Measurements from ENCODE around the gene RHOC.

RHOC gene

DNA sequence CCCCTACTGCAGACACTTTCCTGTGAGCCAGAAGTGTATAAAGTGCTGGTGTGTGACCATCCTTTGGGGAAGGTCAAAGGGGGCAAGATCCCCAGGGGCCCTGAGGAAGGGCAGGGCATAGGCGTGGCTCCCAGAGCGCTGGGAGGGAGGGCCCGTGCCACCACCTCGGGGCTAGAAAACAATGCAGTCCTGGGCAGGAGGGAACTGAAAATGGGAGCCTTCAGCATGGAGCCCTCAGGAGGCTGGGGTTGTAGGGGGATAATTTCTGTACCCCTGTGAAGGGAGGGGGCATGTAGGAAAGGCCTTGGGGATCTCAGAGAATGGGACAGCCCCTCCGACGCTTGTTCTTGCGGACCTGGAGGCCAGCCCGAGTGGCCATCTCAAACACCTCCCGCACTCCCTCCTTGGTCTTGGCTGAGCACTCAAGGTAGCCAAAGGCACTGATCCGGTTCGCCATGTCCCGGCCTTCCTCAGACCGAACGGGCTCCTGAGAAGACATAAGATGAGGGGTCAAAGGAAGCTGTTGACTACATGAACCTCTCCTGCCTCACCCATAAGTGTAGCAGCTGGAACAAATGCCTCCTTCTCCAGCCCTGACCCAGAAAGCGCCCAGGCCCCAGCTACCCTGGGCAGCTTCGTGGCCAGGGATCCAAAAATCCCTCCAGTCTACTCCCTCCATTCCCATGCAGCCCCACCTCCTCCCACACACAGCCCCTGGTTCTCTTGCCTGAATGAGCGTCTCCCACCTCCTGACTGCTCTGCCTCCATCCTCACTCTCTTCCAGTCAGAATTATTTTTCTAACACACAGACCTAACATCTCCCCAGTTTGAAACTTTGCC lies 5.5 kb downstream of the RHOC start:
- DNase-seq (ENCODE audit: low spot score) = peak; percentile 12

DNA sequence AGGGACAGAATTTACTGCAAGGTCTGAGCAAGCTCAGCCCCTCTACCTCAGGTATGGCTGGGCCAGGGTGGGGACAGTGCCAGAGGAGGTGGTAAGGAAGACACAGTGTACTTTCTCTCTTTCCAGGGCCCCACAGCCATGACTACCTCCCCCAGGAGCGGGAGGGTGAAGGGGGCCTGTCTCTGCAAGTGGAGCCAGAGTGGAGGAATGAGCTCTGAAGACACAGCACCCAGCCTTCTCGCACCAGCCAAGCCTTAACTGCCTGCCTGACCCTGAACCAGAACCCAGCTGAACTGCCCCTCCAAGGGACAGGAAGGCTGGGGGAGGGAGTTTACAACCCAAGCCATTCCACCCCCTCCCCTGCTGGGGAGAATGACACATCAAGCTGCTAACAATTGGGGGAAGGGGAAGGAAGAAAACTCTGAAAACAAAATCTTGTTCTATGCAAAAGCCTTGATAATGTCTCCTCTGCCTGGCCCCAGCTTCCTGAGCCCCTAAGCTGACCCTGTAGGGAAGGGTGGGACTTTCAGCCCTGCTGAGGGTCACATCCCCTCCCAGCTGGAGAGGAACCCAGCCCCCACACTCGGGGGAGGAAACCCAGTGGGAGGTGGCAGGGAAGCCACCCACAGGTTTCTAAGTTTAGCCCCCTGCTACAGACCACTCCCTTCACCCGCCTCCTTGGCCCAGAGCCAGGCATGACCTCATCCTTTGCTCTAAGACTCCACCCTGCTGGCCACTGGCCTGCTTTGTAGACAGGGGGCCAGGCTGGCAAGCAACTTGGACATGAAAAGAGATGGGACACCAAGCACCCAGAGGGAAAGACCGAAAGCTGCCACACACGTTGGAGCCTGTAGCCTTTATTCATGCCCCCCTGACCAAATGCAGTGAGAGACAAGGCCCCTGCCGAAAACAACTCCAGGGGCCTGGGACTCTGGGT lies 6.4 kb downstream of the RHOC start:
- DNase-seq (ENCODE audit: low spot score) = peak; percentile 93

DNA sequence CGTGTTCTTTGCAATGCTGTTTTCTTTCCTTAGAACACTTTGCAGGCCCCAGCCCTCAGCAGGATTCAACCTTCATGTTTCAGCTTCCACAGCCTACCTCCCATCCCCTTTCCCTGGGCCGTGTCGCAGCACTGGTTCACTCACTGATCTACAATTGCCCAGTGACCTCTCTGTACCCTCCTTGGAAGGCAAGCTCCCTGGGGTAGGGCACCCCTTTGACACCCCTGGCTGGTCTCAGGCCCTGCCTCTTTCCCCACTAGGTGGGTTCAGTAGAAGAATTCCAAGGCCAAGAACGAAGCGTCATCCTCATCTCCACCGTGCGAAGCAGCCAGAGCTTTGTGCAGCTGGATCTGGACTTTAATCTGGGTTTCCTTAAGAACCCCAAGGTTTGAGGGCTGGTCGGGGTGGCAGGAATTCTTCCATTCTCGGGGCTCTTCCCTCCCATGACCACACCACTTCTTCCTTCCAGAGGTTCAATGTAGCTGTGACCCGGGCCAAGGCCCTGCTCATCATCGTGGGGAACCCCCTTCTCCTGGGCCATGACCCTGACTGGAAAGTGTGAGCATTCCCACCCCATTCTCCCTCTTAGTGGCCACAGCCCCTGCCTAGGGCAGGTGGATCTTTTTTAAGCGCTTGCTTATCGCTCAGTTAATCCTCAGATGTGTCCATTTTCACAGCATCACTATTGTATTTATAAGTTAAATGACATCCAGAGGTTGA lies 7.3 kb downstream of the RHOC start:
- DNase-seq (ENCODE audit: low spot score) = no peak

DNA sequence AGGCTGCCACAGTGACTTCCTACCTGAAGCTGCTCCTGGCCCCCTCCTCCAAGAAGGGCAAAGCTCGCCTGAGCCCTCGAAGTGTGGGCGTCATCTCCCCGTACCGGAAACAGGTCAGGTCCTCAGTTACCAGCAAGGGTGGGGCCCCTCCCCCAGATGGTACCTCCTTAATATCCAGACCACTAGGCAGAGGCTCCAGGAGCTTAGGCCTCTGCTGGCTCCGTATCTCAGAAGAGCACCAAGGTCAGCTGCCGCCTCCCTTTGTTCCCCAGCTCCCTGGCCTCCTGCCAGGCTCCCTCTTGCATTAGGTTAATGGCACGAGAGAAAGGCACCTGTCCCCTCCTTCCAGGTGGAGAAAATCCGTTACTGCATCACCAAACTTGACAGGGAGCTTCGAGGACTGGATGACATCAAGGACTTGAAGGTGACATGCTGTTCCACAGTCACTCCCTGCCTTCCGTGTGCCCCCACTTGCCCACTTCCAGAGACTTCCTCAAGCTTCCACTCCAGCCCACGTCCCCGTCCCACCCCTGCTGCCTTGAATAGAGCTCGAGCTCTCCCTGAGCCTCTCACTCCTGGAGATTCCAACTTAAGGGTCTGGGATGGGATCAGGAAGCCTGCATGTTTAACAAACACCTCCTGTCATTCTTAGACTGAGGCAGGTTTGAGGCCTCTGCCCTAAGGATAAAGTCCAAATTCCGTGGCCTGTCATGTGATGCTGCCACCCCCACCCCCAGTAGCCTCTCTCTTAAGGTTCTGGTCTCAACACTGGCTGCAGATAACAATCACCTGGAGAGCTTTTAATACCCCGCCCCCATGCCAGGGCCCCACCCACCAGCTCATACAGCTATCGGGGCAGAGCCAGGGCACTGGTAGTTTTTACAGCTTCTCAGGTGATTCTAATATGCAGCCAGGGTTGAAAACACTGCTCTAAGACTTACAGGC lies 8.3 kb downstream of the RHOC start:
- no peak for DNase-seq (ENCODE audit: low spot score)

DNA sequence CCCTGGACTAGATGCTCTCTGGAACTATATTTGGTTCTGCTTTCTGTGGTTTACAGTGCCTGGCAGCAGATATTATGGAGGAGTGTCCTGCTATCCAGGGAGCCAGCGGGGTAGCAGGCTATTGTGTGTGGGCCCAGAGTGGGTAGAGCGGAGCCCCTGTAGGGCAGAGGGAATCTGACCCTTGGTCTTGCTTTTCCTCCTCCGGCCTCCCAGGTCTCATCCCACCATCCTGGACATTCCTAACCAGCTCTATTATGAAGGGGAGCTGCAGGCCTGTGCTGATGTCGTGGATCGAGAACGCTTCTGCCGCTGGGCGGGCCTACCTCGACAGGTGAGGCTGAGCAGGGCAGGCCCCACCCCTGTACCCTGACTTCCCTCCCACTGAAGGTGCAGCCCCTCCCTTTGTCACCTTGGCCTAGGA lies 9.1 kb downstream of the RHOC start:
- no peak for DNase-seq (ENCODE audit: low spot score)

DNA sequence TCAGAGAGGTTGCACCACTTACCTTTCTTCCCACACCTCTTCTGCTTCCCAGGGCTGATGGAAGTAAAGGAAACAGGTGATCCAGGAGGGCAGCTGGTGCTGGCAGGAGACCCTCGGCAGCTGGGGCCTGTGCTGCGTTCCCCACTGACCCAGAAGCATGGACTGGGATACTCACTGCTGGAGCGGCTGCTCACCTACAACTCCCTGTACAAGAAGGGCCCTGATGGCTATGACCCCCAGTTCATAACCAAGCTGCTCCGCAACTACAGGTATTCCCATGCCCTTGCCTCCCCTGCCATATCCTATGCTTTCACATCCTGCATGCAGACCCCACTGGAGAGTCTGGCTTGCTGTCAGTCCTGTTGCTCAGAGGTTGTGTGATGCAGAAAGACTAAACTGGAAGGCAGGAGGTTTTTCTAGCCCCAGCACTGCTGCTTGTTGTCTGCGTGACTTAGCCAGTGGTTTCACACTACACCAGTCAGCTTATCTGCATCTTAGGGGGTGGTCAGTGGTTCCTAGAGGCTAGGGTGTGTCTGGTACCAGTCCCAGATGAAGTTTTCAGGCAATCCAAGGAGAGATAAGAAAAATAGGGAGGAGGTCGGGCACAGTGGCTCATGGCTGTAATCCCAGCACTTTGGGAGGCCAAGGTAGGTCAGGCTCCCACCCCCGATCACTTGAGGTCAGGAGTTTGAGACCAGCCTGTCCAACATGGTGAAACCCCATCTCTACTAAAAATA lies 10.2 kb downstream of the RHOC start:
- DNase-seq (ENCODE audit: low spot score) = no peak

DNA sequence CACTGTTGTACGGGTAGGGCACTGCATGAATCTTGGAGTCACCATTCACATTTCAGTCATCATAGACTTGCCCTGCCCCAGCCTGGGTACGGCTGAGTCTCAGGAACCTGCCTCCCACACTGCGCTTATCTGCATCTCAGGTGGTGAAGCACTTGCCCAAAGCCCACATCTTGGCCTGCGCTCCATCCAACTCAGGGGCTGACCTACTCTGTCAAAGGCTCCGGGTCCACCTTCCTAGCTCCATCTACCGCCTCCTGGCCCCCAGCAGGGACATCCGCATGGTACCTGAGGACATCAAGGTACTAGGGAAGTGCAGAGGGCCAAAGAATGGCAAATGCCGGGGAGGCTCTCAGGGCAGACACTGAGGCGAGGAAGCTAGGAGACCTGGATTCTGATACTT lies 11.7 kb downstream of the RHOC start:
- no peak for DNase-seq (ENCODE audit: low spot score)

DNA sequence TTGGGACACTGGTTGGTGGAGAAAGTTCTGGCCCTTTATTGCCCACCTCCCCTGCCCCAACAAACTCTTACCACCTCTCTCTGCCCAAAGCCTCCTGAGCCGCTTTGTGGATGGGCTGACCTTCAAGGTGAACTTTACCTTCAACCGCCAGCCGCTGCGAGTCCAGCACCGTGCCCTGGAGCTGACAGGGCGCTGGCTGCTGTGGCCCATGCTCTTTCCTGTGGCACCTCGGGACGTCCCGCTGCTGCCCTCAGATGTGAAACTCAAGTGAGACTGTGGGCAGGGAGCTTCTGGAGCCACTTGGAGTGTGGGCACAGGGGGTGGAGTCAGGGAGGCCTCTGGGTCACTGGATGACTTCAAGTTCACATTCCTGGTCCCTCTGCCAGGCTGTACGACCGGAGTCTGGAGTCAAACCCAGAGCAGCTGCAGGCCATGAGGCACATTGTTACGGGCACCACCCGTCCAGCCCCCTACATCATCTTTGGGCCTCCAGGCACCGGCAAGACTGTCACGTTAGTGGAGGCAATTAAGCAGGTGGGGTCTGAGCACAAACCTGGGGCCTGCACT lies 12.5 kb downstream of the RHOC start:
- no peak for DNase-seq (ENCODE audit: low spot score)

DNA sequence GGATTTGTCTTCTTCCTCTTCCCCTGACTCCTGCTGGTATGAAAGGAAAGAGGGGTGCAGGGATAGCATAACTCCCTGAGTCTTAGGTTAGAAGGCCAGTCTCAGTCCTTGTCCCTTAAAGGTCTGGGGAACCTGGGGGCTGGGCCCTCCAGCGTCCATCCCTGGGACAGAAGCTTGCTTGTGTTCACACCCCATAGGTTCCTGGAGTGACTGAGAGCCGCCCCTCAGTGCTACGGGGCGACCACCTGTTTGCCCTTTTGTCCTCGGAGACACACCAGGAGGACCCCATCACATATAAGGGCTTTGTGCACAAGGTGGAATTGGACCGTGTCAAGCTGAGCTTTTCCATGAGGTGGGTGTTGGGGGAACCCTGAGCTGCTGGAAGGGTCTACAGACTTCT lies 13.1 kb downstream of the RHOC start:
- no peak for DNase-seq (ENCODE audit: low spot score)

DNA sequence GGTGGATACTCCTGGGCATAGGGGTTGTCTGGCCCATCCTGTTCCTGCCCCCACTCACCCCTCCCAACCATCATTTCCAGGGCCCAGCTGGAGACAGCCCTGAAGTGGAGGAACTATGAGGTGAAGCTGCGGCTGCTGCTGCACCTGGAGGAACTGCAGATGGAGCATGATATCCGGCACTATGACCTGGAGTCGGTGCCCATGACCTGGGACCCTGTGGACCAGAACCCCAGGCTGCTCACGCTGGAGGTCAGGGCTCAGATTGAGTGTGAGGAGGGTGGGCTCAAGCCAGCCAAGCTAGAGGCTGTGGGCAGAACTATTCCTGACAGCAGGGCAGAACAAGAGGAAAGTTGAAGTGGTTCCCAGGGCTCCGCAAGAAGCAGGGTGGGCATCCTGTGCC lies 14.2 kb downstream of the RHOC start:
- no peak for DNase-seq (ENCODE audit: low spot score)

DNA sequence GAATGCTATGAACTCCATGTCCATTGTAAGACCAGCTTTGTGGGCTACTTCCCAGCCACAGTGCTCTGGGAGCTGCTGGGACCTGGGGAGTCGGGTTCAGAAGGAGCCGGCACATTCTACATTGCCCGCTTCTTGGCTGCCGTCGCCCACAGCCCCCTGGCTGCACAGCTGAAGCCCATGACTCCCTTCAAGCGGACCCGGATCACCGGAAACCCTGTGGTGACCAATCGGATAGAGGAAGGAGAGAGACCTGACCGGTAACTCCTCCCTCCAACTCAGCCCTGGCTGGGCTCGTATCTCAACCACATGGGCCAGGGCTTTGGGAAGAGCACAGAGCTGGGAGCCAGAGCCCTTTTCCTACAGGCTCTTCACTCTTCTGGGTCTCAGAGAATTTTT lies 17.1 kb downstream of the RHOC start:
- no peak for DNase-seq (ENCODE audit: low spot score)

DNA sequence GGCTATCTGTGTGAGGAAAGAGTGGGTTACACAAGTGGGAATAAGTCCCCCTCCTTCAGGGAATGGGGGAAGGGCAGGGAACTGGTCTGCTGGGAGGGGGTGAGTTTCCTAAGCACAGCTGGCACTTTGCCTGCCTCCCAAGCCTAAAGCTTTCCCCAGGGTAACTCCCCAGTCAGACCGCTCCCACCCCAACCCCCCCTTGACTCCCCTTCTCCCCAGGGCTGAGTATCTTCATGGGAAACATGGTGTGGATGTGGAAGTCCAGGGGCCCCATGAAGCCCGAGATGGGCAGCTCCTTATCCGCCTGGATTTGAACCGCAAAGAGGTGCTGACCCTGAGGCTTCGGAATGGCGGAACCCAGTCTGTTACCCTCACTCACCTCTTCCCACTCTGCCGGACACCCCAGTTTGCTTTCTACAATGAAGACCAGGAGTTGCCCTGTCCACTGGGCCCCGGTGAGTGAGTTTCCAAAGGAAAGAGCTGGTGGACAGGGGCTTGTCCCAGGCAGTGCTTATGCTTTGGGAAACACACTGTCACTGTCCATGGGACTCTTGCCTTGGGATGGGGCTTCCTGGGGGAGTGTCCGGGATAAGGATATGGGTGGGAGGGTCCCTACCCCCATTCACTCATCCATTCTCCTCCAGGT lies 17.6 kb downstream of the RHOC start:
- DNase-seq (ENCODE audit: low spot score) = no peak

DNA sequence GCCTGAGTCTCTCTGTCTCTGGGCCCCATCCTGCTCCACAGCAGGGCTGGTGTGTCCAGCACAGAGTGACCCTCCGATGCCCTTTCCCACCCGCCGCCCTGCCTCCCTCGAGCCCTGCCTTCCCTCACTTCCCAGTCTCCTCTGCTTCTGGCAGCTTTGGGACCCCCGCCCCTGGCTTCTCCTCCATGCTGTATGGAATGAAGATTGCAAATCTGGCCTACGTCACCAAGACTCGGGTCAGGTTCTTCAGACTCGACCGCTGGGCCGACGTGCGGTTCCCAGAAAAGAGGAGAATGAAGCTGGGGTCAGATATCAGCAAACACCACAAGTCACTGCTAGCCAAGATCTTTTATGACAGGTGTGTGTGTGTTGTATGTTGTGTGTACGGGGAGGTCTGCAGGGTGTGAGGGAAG lies 18.1 kb downstream of the RHOC start:
- no peak for DNase-seq (ENCODE audit: low spot score)

DNA sequence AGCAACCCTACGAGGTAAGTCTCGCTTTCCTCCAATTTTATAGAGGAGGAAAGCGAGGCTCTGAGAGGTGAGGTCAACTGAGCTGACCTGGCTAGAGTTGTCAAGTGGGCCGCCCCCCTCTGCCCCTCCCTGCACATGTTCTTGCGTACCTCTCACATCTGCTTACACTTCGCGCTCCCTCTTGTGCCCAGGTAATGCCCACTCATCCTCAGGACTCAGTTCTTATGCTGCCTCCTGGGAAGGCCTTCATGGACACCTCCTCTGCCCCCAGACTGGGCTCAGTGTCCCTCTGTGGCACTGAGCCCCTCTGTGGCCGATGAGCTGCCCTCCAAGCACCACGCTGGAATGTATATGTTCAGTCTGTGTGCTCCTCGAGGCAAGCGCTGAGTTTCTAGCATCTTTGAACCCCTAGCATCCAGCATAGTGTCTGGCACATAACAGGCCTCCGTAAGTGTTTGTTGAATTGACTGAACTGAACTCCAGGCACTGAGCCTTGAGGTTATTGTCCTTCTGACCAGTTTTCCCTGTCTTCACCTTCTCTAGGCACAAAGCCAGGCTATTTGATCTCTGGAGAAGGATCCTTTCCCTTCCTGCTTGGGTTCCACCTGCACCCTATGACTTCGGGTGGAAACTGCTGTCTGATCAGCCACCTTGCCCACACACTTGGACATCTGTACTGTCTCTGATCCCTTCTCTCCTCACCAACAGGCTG lies 19.0 kb downstream of the RHOC start:
- DNase-seq (ENCODE audit: low spot score) = no peak

DNA sequence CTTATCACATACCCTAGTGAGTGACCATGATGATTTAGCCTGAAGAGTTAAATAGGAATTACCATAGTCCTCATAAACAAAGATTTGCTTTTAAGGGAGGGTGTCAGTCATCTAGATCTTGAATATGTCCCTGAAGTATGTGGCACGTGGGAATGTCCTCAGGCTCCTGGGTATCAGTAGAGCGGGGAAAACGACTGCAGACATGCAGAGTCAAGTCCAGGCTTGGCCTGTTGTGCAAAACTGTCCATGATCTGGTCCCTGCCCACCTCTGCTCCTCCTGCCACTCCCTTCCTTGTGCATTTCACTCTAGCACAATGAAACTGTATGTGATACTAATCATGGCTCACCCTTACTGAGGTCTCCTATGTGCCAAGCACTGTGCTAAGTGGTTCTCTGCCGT lies 19.6 kb downstream of the RHOC start:
- no peak for DNase-seq (ENCODE audit: low spot score)

DNA sequence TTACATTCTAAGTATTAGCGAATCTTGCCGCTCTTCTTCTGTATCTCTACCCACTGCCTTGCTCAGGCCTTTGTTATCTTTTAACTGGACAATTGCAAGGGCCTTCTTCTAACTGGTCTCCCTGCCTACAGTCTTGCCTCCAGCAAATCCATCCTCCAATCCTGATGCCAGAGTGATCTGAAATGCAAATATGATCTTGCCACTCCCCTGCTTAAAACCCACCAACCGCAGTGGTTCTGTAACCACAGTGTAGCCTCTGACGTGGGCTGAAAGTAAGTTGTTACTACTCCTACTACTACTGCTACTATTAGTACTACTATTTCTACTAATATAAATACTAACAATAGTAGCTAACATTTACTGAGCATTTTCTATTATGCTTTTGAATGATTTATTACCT lies 20.1 kb downstream of the RHOC start:
- DNase-seq (ENCODE audit: low spot score) = no peak

DNA sequence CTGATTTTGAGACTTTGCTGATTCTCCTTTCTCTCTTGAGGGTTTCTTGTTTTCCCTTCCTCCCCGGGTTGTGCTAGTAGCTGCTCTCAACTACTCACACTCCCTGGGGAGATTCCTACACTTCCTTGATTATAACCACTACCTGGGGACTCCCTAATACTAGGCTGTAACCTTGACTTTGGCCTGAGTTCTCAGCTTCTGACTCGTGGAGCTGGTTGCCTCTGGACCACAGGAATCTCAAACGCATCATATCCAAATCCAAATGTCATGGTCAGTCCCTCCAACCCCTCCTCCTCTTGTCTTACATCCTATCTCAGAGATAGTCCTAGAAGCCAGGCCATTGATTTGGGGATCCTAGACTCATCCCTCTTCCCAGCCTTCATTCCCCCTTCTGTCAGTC lies 20.5 kb downstream of the RHOC start:
- DNase-seq (ENCODE audit: low spot score) = no peak

DNA sequence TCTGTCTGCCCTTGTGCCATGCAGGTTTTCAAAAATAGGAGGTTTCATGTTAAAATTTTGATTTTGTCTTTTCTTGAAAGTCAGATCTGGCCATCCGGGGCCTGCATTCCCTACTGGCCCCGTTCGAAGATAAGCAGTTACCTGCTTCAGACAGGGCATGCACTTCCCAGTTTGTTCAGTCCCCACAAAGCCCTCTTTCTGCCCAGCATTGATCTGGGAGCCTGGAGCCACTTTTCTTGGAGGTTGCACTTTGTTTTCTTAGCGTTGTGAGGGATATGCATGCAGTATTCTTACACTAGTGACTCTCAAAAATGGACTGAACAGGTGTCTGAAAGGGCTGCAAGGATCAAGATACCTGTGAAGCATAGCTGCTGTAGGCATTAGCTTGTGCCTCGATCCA lies 21.0 kb downstream of the RHOC start:
- no peak for DNase-seq (ENCODE audit: low spot score)

DNA sequence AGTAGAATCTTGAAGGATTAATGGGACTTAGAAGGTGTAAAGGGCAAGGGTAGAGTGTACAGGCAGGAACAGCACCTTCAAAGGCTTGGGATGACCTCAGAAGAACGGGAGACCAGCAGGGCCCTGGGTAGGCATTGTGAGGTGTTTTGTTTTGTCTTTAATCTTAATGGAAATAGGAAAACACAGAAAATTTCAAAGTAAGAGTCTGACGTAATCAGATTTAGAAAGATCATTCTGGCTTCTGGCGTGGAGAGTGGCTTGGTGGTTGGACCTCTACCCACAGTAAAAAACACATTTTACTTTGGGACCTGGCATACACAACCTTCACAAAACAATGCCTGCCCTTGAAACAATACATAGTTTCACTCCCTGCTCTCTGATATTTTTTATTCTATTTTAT lies 28.3 kb downstream of the RHOC start:
- no peak for DNase-seq (ENCODE audit: low spot score)
